Fibroblast of skin of scalp (primary cell): ENCODE data around the gene ACTR10.

Experiments used
- DNase-seq: peaks from one replicate; pipeline ENCODE4 v3.0.0-alpha.2; 2013

ACTR10 gene

GRCh38 chr14:58281969-58282368 lies 82.0 kb downstream of the ACTR10 start:
- DNase-seq: no peak

GRCh38 chr14:58282925-58283593 lies 83.1 kb downstream of the ACTR10 start:
- no peak for DNase-seq

- no peak for DNase-seq
Measured at GRCh38 chr14:58283730-58284129, 83.8 kb downstream of the ACTR10 start.

GRCh38 chr14:58285132-58285531 lies 85.2 kb downstream of the ACTR10 start:
- no peak for DNase-seq
